ENCODE measurements around the gene CCDC171. TPM values are rescaled to one million over a fixed set of nuclear protein-coding genes. Genes with fewer than 3 reads are reported as not detected.

The CCDC171 gene
- total RNA-seq, 1 experiment from 2014 or later, result 2.4 TPM

DNA sequence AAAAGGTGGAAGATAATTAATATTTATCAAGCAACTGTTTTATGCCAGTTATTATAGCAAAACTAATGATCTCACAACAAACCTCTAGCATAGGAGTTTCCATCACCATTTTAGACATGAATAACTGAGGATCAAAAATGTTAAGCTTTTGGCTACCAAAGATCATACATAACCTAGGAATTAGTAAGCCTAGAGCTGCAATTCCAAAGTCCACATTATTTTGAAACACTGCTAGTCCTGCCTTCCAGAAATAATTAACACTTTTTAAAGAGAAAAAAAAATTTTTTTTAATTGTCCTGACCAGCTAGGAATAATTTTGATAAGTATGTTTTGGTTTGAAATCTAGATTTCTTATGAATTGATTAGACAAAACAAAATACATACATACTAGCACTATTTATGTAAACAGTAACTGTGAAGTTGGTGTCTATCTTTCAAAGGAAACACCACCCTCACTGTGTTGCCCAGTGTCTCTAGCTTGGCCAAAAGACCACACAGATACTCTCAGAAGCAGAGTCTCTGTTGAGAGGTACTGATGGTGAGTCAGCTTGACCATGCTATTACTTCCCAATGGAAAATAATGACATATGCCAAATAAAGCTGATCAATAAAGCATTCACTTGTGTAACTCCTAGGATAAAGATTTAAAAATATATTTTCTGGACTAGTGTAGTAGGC is 422.4 kb downstream of the CCDC171 start:
- no peak overlapping the region for H2BK5ac ChIP-seq (ENCODE audit: insufficient read length, low read length)
- H4K5ac ChIP-seq (ENCODE audit: insufficient read length, low read depth, low read length), result no peak overlapping the region
- no peak overlapping the region for H2BK120ac ChIP-seq (ENCODE audit: low read depth, low read length, poor library complexity, severe bottlenecking)
- Mint-ChIP-seq H3K27me3 (ENCODE audit: low read depth) (no peaks in the 10 kb centered on the region), H3K27ac (no peak overlapping the region), H3K4me1 (no peaks in the 10 kb centered on the region), H3K36me3 (ENCODE audit: insufficient read depth in 1 of 3, low read depth in 3 of 3) (no peaks in the 10 kb centered on the region), H3K4me3 (no peak overlapping the region), H3K9me3 (no peaks in the 10 kb centered on the region)
- no peak overlapping the region for H3K9ac ChIP-seq (ENCODE audit: extremely low read depth, insufficient read length, low read length)
- H3K9me3 ChIP-seq (ENCODE audit: control insufficient read depth, low read depth, low read length), result no peaks in the 10 kb centered on the region
- H2BK12ac ChIP-seq (ENCODE audit: insufficient read length, low read depth, low read length), result no peak overlapping the region
- H3K56ac ChIP-seq (ENCODE audit: insufficient read length, low read depth, low read length), result no peak overlapping the region
- no peak overlapping the region for H3K4me2 ChIP-seq (ENCODE audit: insufficient read depth, insufficient read length, low read length)
- no peak overlapping the region for H3K14ac ChIP-seq (ENCODE audit: insufficient read depth, low read length)
- H2BK20ac ChIP-seq (ENCODE audit: low read depth, low read length, poor library complexity, severe bottlenecking), result no peak overlapping the region
- no peak overlapping the region for H4K91ac ChIP-seq (ENCODE audit: insufficient read length, low read depth, low read length)
- TF ChIP-seq CTCF (conservative IDR thresholded peaks at IDR 0.05), result no peak
- H2AFZ ChIP-seq (ENCODE audit: low read length), result no peak overlapping the region
- no peak overlapping the region for H2BK15ac ChIP-seq (ENCODE audit: low read depth, low read length)
- H4K8ac ChIP-seq (replicated peaks; ENCODE audit: insufficient read length, low read depth, low read length), result no peak overlapping the region
- H3K79me2 ChIP-seq (ENCODE audit: insufficient read depth, low read length), result no peaks in the 10 kb centered on the region
- no peak overlapping the region for H3T11ph ChIP-seq (ENCODE audit: low read length)
- no peaks in the 10 kb centered on the region for H3K23me2 ChIP-seq (ENCODE audit: insufficient read length, low read depth, low read length, poor library complexity, severe bottlenecking)
- H2AK5ac ChIP-seq (ENCODE audit: insufficient read length, low read length), result no peak overlapping the region
- H3K4me1 ChIP-seq (ENCODE audit: insufficient read depth, low read length), result no peaks in the 10 kb centered on the region
- no peak overlapping the region for H3K4ac ChIP-seq (ENCODE audit: low read depth, low read length)
- H3K79me1 ChIP-seq (ENCODE audit: insufficient read depth, low read depth, low read length, poor library complexity, severe bottlenecking), result no peaks in the 10 kb centered on the region
- no peak for DNase-seq
- H3K27me3 ChIP-seq (ENCODE audit: insufficient read depth, low read length), result no peaks in the 10 kb centered on the region
- H3K18ac ChIP-seq (ENCODE audit: insufficient read length, low read depth, low read length), result no peak overlapping the region
- no peak overlapping the region for H3K23ac ChIP-seq (ENCODE audit: insufficient read length, low read depth, low read length)
- H4K20me1 ChIP-seq (ENCODE audit: control insufficient read depth, insufficient read depth, insufficient read length), result no peaks in the 10 kb centered on the region
- H3K27ac ChIP-seq (ENCODE audit: insufficient read length, low read depth, low read length), result no peak overlapping the region

All from H9 (cell line).